ENCODE data around the gene KCNMA1.
"Not testable (repeated sequence)": the region's sequence is repeated elsewhere in the genome, so short reads cannot be mapped to it uniquely, and the experiment has no call there.

Gene KCNMA1

DNA sequence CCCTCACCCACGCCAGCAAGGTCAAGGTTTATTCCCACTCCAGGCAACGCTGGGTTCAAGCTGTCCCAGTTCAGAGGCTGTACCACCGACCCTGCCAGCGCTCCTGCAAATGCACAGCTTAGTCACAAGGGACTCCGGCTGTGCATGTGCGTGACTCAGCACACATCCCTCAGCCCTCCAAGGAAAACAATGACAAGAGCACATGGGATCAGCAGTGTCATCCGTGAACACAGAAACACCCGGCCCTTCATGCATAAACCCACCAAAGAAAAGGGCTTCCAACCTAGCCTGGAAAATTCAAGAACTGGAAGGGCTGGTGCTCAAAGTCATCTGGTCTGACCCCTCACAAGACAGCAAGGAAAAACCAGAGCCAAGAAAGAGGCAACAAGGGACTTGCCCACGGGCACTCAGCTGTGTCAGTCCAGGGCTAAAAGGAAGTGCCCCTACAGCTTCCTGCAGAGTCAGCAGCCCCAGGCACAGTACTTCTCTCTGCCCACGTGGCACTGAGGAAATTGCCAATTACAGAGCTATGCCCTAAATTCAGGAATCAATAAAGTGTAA lies 106.1 kb downstream of the KCNMA1 start:
- DNase-seq (ENCODE audit: low read depth): peak; percentile 76

DNA sequence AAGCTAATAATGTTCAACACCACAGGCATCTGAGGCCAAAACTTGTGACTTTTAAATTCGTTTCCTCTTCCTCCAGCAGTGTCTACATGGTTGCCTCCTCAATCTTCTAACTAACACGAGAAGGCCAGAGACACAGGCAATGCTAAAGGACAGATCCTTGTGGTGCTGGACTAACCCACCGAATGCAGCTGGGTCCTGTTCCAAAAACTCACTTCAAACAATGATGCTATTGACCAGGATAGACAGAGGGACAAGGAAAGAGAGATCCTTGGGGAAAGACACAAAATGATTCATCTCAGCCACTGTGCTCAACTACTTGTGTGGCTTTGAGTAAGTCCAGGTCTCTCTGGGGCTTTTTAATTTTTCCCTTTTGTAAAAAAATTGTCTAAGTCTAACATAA lies 107.6 kb downstream of the KCNMA1 start:
- no peak for DNase-seq (ENCODE audit: low read depth)

DNA sequence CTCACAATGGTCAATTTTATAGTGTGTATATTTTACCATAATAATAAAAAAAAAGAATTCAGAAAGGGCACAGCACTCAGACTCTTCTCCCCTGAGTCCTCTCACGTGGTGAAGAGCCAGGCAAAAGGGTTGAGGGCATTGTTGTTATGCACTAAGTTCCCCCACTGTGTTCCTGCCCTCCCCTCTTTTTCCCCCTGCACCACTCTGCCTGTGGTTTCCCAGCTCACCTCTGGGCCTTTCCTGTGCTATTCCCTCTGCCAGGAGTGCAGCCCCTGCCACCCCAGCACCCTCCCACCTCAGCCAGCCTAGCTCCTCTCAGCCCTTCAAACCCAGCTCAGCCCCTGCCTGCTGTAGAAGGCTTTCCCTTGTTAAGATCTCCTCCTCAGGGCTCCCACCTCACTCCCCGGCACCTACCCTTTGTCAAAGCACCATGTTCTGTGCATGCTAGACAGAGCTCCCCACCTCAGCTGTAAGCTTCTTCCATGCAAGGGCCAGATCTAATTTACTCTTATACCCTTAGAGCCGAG lies 108.5 kb downstream of the KCNMA1 start:
- DNase-seq (ENCODE audit: low read depth): no peak

DNA sequence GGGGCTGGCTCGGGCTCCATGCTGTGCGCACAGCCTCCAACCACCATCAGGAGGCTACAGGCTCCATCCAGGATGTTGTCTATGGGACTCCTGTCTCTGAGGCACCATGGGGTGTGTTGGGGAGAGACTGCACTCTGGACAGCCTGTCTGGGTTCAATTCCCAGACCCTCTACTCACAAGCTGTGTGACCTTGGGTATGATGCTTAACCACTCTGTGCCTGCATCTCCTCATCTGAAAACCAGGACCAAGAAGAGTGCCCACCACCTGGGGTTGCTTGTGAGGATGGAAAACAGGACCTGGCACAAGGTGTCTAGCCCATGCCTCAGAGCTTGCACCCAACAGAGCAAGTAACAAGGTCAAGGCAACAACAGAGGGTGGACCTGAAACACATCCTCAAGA lies 109.8 kb downstream of the KCNMA1 start:
- no peak for DNase-seq (ENCODE audit: low read depth)

DNA sequence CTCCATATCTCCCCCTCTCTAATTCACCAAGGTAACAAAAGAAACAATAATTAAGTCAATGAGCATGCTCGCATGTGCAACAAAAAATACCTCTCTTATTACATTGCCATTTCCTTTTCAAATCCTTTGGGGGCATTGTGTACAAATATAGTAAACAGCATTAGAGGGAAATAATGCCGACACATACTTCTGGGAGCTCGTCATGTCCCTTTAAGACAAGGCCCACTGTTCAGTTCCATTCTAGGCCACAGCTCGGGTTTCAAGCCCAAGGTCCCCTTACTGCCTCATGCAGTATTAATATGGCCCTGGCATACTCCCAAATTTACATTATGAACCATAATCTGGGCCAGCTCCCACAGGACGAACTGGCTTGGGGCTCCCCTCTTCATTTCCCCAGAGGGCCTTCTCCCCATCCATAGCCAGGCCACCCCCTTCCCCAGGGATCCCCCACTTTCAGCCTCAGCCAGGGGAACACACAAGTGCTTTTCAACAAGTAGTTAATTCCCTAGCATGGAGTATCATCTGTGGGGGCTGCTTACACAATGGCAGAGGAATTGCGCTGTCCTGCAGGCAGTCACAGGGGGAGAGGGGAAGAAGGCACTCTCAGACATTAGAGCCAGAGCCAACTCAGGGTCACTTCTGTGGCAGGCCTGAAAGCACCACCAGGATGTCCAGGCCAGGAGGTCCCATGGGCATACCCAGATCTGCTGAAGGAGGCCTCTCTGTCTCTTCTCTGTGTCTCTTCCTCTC lies 110.6 kb downstream of the KCNMA1 start:
- DNase-seq (ENCODE audit: low read depth): no peak

DNA sequence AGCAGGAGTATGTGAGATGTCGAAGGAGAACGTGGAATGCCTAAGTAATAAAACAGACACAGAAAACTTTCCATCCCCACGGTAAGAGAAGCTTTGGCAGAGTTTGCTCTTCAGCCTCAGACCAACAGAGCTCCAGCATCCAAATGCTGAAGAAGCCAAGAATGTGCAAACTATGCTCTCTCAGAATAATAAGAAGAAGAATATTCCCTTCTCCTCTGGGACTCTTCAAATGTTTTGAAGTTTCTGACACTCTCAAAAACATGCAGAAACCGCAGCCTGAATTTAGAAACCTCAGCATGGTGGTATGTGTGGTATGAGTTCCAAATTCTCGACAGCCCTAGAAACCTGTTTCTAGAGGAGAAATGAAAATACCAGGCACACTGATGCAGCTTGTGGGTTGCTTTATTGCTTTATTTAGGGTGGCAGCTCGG lies 113.3 kb downstream of the KCNMA1 start:
- peak; percentile 68 for DNase-seq (ENCODE audit: low read depth)

DNA sequence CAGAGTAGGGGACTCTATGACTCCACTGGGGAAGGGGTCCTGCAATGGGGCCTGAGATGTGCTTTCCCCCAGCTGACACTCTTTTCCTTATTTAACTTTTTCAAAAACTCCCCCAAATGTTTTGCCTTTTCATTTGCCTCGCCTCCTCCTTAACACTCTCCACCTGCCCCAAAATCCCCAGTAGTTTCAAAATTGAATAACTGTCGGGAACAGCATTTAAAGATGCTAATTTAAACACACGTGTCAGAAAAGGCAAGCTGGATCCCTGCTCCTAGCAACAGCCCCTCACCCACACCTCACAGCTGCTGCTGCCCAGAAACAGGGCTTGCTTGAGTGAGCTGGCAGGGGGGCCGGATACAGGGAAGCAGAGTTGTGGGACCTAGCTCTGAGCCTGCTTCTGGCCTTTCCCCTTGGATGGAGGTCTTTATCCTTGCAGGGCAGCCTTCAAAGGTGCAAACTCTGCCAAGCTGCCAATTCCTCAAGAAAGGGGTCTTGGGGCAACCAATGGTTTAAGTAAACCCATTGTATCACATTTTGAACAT lies 115.3 kb downstream of the KCNMA1 start:
- no peak for DNase-seq (ENCODE audit: low read depth)

DNA sequence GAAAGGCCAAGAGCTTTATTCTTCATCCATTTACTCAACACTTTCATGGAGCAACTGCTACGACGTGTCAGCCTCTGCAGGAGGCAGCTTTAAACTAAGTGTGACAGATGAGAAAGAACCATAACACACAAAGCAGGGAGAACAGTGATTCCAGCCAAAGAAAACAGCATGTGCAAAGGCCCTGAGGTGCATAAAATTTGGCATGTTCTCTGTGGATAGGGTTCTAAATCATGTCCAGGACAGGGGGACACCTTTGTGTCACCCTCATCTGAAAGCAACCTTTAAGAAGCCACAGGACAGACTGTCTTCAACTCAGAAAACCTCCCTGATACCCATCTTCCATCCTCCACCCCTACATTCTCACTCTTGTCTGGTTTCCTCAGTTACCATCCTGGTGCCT lies 116.6 kb downstream of the KCNMA1 start:
- DNase-seq (ENCODE audit: low read depth): no peak

DNA sequence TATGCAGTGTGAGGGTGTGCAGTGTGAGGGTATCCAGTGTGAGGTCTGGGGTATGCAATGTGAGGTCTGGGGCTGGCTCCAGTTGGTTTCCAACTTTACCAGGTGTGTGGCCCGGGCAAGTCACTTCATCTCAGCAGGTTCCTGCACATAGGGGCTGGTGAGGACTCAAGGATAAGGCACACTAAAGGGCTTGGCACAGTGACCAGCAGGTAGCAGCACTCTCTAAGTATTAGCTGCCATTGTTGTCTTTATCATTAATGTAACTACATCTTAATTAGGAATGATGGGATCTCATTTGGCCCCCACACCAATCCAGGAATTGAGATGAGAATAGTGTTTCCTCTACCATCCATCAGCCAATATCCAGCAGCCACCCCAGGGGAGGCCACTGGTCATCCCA lies 117.3 kb downstream of the KCNMA1 start:
- DNase-seq (ENCODE audit: low read depth): no peak

DNA sequence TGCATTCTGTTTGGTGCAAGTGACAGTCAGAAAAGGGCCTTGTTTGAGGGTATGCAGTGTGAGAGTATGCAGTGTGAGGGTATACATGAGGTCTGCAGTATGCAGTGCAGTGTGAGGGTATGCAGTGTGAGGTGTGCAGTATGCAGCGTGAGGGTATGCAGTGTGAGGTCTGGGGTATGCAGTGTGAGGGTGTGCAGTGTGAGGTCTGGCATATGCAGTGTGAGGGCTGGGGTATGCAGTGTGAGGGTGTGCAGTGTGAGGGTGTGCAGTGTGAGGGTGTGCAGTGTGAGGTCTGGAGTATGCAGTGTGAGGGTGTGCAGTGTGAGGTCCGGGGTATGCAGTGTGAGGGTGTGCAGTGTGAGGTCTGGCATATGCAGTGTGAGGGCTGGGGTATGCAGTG lies 117.8 kb downstream of the KCNMA1 start:
- not testable (repeated sequence) for DNase-seq (ENCODE audit: low read depth)

DNA sequence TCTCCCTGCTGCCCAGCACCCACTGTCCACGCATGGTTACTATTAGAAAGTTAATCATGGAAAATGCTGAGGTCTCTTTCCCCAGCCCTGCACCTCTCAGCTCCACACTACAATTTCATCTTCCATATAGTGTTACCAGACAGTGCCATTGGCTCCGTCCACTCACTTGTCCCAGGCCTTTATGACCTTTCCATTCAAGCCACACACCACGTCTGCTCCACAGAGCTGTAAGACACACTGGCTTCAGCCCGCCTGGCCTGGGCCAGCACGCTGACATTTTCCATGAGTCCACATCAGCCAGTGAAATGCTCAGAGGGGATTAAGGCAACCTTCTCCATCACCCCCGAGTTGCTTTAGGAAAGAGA lies 118.7 kb downstream of the KCNMA1 start:
- DNase-seq (ENCODE audit: low read depth): no peak

DNA sequence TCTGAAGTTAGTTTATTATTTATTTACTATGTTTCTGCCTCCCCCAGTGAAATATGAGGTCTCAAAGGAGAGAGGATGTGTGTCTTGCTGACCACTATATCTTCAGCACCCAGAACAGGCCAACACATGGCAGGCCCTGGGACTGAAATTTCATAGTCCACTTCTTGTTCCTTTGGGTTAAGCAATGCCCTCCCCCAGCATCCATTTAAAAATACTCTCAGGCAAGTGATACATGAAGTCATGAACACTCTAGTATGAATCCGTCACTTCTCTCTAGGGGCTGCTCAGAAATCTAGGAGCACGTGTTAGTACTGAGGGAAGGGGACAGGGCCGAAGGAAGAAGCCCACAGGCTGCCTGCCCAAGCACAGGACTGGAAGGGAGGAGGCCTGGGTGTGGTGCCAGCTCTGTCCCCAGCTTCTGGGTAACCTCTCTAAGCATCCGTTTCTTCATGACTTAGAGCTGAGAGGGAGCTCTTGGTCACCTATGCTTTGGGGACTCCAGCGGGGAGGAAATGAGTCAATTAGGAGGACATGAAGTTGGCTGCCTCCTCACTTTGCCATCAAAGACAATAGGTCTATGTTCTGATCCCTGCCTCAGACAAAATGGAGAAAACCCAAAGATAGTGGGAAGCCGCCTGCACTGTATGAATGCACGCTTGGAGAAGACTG lies 119.2 kb downstream of the KCNMA1 start:
- DNase-seq (ENCODE audit: low read depth): no peak

DNA sequence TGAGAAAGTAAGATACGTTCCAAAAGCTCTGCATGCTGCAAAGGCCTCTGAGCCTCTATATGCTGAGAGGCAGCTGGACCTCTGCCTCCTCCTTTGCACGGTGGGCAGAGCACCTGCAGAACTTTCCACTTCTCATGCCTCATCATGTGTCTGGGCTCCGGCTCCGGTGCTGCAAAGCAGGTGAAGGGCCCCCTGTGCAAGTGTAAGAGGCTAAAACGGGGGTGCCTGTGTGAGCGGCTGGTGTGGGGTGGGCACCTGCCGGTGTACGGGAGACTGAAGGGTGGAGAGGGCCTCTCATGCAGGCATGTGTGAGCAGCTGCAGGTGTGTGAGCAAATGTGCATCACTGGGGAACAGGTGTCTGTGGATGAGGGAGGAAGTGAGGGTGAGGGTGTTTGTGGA lies 121.0 kb downstream of the KCNMA1 start:
- DNase-seq (ENCODE audit: low read depth): no peak

DNA sequence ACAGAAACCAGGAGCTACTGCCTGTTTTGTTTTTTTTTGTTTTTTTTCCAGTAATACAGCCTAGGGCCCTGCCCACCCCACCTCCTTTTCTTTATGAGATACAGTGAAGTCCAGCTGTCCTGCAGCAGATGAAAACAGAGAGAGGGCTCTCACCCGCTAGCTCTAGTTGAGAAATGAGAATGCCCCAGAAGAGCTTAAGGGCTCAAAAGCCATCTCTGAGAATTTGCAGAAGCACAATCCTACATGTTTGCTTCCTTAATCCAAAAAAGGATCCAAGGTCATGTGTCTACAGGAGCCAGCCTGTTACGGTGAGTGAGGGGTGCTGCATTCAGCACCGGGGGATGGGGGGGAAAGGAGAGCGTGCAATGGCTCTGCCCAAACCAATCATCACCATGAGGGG lies 122.7 kb downstream of the KCNMA1 start:
- DNase-seq (ENCODE audit: low read depth): no peak

DNA sequence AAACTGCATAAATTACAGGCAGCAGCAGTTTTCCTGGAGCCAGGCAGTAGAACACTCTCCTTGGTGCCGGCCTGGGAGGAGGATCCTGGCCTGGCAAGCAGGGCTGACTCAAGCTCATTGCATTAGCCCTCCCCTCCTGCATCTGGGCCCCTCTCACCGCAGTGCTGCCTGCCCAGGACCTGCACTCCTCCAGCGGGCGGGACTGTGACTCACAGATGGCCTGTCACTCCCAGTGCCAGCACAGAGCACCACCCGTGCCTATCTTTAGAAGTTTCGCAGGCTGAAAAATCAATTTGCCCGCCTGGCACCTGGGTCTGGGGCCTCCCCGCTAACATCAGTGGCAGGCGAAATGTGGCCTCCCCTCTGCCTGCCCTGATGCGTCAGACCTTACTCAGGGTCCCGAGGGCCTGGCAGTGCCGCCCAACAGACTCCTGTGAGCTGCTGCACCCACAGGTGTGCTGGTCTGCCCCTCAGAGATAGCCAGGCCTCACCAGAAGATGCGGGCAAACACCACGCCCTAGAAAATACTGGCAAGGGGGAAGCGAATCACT lies 123.8 kb downstream of the KCNMA1 start:
- DNase-seq (ENCODE audit: low read depth): peak; percentile 78

DNA sequence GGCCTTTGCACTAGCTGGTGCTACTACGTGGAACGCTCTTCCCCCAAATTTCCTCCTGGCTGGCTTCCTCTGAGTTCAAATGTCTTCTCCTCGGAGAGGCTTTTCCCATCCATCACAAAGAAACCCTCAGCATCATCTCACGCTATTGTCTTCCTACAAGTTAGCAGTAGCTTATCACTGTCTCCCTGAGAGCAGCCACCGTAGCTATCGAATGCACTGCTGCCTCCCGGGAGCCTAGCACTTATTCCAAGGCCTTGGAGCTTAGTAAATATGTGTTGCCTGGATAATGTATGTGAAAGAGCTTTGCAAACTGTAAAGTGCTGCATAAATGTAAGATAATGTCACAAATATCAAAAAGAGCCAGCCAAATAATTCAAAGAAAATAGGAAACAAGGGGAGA lies 124.4 kb downstream of the KCNMA1 start:
- no peak for DNase-seq (ENCODE audit: low read depth)

DNA sequence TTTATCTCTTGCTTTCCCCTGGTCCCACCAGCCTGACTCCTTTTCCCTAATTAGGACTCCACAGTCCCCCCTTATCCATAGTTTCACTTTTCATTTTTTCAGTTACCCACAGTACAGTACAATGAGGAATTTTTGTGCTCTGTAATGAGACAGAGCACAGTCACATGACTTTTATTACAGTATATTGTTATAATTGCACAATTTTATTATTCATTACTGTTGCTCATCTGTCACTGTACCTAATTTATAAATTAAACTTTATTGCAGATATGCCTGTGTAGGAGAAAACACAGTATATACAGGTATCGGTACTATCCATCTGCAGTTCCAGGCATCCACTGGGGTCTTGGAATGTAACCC lies 125.4 kb downstream of the KCNMA1 start:
- no peak for DNase-seq (ENCODE audit: low read depth)

DNA sequence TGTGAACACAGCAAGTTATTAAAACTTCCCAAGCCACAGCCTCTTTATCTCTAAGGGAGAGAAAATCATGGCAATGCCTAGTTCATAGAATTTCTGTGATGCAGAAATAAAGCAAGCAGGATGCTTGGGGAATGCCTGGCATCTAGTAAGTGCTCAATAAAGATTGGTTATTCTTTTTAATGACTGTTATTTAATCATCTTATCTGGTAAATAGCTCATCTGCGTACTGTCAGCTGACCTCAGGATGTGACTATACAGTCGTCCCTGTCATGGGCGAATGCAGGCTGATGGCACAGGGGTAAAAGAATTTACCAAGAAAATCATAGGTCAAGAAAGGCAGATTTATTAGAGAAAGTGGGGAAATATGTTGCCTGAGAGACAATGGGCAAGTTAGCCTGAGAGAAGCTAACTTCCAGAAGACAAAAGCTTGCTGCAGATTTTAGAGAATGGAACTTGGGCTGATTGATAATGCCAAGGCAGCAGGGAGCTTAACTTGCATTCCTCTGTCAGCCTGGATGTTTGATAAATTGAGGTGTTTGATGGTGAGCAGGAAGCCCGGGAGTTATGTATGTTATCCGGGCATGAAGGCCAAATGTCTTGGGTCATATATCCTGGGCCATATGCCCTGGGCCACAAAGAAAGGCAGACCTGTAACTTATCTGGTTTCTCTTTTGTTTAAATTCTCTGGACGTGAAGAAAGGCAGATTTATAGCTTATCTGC lies 126.0 kb downstream of the KCNMA1 start:
- no peak for DNase-seq (ENCODE audit: low read depth)

DNA sequence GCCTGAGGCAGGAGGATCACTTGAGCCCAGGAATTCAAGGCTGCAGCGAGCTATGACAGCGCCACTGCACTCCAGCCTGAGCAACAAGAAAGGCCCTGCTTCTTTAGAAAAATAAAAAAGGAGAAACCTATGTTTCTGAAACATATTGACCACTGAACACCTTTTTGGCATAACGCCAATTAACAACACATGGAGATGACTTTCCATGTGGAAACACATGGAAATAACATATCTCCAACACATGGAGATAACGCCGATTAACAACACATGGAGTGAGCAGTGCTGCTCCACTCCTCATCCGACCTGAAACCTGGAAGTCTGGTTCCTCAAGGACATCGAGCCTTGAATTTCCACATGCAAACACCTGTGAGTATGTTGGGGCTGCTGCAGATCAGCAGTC lies 126.9 kb downstream of the KCNMA1 start:
- no peak for DNase-seq (ENCODE audit: low read depth)

DNA sequence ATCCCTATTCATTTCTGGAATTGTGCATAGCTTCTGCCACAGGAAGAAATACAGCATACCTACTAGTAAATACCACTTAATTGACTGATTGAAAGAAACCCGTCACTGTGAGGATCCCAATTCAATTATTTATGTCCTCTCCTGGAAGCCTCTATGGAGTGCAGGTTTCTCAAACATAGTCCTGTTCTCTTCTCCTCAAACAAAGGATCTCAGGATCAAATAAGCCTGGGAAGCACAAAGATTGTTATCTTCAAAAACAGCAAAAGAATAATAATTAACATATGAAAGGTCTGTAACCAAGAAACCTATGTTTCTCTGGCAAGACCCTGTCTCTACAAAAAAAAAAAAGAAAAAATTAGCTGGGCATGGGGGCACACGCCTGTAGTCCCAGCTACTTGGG lies 127.3 kb downstream of the KCNMA1 start:
- no peak for DNase-seq (ENCODE audit: low read depth)

DNA sequence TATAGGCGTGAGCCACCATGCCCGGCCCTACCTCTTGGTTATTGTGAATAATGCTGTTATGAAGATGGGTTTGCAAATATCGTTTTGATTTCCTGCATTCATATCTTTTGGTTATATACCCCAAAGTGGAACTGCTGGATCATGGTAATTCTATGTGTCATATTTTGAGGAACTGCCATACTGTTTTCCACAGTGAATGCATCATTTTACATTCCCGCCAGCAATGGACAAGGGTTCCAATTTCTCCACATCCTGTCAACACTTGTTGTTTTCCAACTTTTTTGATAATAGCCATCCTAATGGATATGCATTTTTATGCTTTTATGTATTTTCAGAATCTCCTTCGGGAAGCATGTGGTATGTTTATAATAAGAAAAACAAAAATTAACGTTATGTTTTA lies 128.2 kb downstream of the KCNMA1 start:
- DNase-seq (ENCODE audit: low read depth): no peak

DNA sequence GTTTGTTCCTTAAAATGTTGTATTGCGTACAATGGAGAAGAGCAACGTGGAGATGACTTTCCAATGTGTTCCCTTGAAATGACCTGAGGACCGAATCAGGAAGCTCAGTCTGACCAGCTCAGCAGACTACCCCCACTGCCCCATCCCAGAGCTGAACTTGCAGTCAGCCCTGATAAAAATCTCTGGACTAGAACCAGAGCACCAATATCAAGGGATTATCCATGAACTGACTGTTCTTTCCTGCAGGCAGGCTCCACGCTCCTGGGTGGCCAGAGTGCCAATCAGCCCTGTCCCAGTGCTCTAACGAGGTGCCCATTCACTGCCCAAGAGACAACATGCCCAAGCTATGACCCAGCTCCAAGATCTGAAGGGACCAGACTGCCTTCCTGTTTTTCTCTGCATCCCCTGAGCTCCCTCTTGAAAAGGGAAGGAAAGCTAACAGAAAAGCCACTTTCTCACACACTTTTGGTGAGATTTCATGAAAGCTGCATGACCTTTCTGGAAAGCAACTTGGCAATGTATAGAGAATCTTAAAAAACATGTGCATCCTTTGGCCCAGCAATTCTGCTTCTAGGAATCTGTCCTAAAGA lies 130.2 kb downstream of the KCNMA1 start:
- DNase-seq (ENCODE audit: low read depth): no peak
